Adipocyte (in vitro differentiated cells): Measurements from ENCODE around the gene LRTM1.

Source experiments
- DNase-seq: peaks from one replicate; pipeline ENCODE4 v3.0.0-alpha.2; 2015; ENCODE audit warnings: low read depth
- H3K27me3 ChIP-seq: replicated peaks from 2 replicates; pipeline ENCODE4 v1.7.0; 2013; ENCODE audit warnings: mild to moderate bottlenecking, low read length, moderate library complexity; ENCODE audit not compliant: control insufficient read depth, insufficient read depth
- H3K36me3 ChIP-seq: 2 replicates; pipeline ENCODE4 v1.7.0; 2013; ENCODE audit warnings: low read length, mild to moderate bottlenecking, moderate library complexity; ENCODE audit not compliant: control insufficient read depth, insufficient read depth, severe bottlenecking
- H3K4me1 ChIP-seq: 2 replicates; pipeline ENCODE4 v1.7.0; 2013; ENCODE audit warnings: mild to moderate bottlenecking, low read length, moderate library complexity; ENCODE audit not compliant: control insufficient read depth, insufficient read depth
- H3K4me3 ChIP-seq: 2 replicates; pipeline ENCODE4 v1.7.0; 2013; ENCODE audit warnings: mild to moderate bottlenecking, low read length, moderate library complexity
- H3K9ac ChIP-seq: 2 replicates; pipeline ENCODE4 v1.7.0; 2013; ENCODE audit warnings: mild to moderate bottlenecking, low read length, moderate library complexity
- H3K9me3 ChIP-seq: 2 replicates; pipeline ENCODE4 v1.7.0; 2013; ENCODE audit warnings: mild to moderate bottlenecking, low read length, moderate library complexity; ENCODE audit not compliant: control insufficient read depth

LRTM1 gene

DNA sequence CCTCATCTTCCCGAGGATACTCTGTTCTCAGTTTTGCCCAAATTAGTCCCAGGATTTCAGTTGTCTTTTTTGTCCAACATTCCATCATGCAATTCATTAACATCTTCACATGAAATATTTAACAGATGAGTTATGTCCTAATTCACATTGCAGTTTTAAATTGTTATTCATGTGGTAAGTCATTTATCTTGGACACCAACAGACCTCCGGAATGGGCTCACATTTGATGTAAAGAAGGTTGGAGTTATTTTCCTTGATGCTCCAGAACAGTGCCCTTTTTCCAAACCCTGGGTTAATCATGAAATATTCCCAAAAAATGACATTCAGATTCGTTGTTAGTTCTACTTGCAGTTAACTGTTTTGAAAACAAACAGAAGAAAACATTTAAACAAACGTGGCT lies 32.8 kb upstream of the LRTM1 start:
- no peaks in the 10 kb centered on the region for H3K27me3 ChIP-seq
- no peak overlapping the region for H3K9ac ChIP-seq
- H3K36me3 ChIP-seq, result no peaks in the 10 kb centered on the region
- H3K4me3 ChIP-seq, result no peak overlapping the region
- H3K4me1 ChIP-seq, result no peaks in the 10 kb centered on the region
- H3K9me3 ChIP-seq, result no peaks in the 10 kb centered on the region
- DNase-seq, result no peak

DNA sequence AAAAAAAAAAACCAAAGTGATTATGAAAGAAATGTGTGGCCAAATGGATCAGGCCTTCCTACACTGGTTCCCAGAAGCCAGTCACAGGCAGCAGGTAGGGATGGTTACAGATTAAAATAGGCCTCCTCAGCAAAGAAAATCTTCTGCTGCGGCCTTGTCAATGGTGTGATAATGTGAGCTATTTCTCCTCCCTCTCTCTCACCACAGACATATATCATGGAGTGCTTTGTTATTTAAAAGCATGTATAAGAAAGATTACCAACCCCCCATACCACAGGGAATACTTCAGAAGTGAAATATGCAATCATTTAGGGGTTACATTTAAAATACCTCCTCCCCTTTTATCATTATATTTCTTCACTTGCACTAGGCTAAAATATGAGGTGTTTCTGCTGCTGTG lies 32.2 kb upstream of the LRTM1 start:
- Histone ChIP-seq H3K4me3 (no peak overlapping the region), H3K27me3 (no peaks in the 10 kb centered on the region), H3K9me3 (no peaks in the 10 kb centered on the region), H3K4me1 (no peaks in the 10 kb centered on the region), H3K9ac (no peak overlapping the region), H3K36me3 (no peaks in the 10 kb centered on the region)
- DNase-seq, result no peak

DNA sequence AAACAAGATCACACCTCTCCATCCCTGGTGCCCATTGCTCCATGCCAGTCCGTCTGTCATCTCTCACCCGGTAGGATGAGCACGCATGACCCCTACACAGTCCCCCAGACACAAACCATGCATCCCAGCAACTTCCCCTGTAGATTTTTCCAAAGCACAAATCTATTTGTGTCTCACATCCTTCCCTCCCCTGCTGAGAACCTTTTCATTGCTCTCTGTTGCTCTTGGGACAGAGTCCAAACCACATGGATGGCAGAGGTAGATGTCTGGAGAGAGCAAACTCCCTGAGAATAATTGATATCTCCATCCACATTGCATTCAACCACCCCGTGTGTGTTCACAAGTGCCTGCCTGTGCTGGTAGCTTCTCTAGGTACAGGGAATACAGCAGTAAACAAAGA lies 29.9 kb upstream of the LRTM1 start:
- no peak overlapping the region for H3K4me3 ChIP-seq
- no peaks in the 10 kb centered on the region for H3K9me3 ChIP-seq
- no peaks in the 10 kb centered on the region for H3K27me3 ChIP-seq
- no peak overlapping the region for H3K9ac ChIP-seq
- H3K4me1 ChIP-seq, result peaks cover 10% of the 10 kb centered on the region
- DNase-seq, result no peak
- no peaks in the 10 kb centered on the region for H3K36me3 ChIP-seq

DNA sequence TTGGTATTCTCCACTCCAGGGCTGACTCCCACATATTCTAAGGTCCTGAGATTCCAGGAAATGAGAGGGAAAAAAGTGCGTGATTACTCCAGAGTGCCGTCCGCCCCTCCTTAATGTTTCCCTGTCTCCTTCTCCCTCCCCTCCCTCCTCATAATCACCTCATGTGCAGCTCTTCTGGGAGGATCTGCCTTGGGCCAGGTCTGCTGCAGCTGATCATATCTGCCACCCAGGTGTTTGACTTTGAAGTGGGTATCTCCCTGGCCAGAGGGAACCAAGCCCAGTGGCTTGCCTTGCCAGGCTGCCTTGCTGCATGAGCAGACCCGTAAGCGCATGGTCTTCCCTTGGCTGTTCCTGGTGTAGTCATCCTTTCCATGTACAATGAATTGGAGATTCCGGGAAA lies 28.1 kb upstream of the LRTM1 start:
- Histone ChIP-seq H3K36me3 (no peaks in the 10 kb centered on the region), H3K9ac (no peak overlapping the region), H3K27me3 (no peaks in the 10 kb centered on the region), H3K4me3 (no peak overlapping the region), H3K9me3 (no peaks in the 10 kb centered on the region), H3K4me1 (peaks cover 14% of the 10 kb centered on the region)
- no peak for DNase-seq

DNA sequence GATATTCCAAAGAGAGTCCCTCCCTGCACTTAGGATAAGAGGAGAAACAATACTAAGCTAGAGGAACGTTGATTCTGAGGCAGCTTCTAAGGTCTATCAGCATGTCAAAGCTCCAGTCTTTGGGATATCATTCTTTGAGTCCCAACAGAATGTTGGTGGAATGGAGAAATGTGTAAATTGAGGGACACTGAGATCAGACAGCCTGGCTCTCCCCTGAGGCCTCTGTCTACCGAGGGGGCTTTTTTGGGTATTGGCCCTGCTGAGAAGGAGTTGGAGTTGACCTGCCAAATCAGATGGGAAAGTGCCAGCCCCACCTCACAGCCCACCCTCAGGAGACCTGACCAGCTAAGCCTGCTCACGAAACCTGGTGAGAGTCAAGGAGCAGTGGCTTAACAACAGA lies 27.6 kb upstream of the LRTM1 start:
- Histone ChIP-seq H3K27me3 (no peaks in the 10 kb centered on the region), H3K9me3 (no peaks in the 10 kb centered on the region), H3K4me3 (no peak overlapping the region), H3K4me1 (peaks cover 14% of the 10 kb centered on the region), H3K36me3 (no peaks in the 10 kb centered on the region), H3K9ac (no peak overlapping the region)
- DNase-seq, result no peak

DNA sequence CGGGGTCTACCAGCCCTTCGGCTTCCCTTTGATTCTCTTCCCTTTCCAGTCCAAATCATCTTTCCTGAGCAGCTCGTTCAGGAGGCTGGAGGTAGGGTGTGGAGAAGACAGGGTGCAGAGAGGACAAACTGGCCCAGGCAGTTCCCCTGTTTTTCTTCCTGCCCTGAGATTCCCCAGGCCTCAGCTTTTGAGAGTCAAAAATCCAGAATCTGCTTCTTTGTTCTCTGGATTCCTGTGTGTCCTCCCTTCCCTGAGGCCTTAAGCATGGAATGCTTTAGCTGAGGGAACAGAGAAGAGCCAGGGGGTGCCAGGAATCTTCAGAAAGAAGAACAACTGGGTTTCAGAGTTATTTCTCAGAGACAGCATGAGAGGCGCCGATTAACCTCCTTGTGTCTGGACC lies 26.7 kb upstream of the LRTM1 start:
- no peak overlapping the region for H3K4me3 ChIP-seq
- H3K27me3 ChIP-seq, result no peaks in the 10 kb centered on the region

DNA sequence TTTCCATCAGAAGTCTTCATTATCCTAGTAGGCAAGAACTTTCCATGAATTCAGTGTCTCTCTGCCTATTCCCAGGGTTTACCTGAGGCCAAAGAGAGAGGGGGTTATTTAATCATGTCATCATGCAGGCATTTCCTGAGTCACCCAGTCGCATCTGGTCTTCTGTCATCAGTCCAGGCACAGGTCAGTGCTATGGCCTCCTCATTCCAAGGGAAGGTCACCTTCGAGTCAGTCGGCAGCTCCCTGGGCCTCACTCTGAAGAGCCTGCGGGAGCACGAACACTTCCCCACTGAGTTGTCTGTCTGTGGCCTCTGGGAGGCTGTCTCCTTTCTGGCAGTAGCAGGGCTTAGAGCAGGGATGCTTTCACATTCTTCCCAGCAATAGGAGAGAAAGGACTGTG lies 26.2 kb upstream of the LRTM1 start:
- H3K4me3 ChIP-seq, result no peak overlapping the region
- H3K27me3 ChIP-seq, result no peaks in the 10 kb centered on the region
- no peaks in the 10 kb centered on the region for H3K9me3 ChIP-seq
- H3K36me3 ChIP-seq, result no peaks in the 10 kb centered on the region
- H3K9ac ChIP-seq, result no peak overlapping the region
- DNase-seq, result peak; percentile 66
- H3K4me1 ChIP-seq, result peaks cover 14% of the 10 kb centered on the region

More for the DNA sequence above, 26.7 kb upstream of the LRTM1 start:
- H3K9me3 ChIP-seq, result no peaks in the 10 kb centered on the region
- DNase-seq, result peak; percentile 57
- peaks cover 14% of the 10 kb centered on the region for H3K4me1 ChIP-seq
- H3K36me3 ChIP-seq, result no peaks in the 10 kb centered on the region
- H3K9ac ChIP-seq, result no peak overlapping the region

DNA sequence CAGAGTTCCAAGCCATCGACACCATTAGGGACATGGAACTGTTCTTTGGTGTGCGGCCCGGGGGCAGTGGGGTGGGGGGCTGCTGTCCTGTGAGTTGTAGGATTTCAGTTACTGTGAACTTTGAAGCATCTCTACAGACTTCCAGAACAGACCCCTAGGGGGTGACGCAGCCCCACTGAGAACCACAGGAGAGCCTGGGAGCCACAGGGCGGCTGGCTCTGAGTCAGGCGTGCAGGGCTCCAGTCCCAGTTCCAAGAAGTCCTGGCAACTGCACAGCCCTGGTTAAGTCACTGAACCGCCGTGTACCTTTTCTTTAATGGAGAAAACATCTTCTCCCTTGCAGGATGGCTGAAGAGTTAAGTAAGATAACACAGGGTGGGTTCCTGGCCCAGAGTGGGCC lies 23.5 kb upstream of the LRTM1 start:
- no peaks in the 10 kb centered on the region for H3K27me3 ChIP-seq

DNA sequence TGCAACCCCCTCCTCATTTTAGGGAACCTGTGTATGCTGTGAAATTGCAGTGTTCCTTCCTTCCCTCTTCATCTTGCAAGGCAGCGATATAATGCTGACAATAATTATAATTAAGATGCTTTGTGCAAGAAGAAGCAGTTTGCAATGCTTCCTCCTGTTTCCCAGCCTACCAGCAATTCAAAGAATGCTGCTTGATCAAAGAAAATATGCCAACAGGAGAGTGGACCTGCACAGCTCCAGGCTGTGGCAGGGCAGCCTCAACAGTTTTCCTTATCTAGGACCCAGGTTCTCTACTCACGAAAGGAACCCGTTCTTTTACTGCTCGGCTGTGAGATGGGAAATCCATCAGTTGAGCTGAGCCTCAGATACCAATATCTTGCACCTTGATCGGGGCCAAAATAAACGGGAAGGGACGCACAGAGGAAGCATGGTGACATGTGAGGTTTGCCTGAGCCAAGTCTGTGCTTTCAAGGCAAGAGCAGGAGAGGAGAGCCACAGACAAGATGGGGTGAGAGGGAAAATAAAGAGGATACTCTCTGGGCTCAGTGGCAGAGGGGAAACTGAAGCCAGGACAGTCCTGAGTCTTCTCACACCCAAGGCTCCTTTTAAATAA lies 22.6 kb upstream of the LRTM1 start:
- Histone ChIP-seq H3K9ac (no peak overlapping the region), H3K36me3 (no peaks in the 10 kb centered on the region), H3K27me3 (no peaks in the 10 kb centered on the region), H3K4me3 (no peak overlapping the region), H3K9me3 (no peaks in the 10 kb centered on the region), H3K4me1 (peaks cover 14% of the 10 kb centered on the region)
- no peak for DNase-seq

More for the DNA sequence above, 23.5 kb upstream of the LRTM1 start:
- Histone ChIP-seq H3K9ac (no peak overlapping the region), H3K4me3 (no peak overlapping the region), H3K4me1 (peaks cover 14% of the 10 kb centered on the region), H3K36me3 (no peaks in the 10 kb centered on the region), H3K9me3 (no peaks in the 10 kb centered on the region)
- peak; percentile 94 for DNase-seq

DNA sequence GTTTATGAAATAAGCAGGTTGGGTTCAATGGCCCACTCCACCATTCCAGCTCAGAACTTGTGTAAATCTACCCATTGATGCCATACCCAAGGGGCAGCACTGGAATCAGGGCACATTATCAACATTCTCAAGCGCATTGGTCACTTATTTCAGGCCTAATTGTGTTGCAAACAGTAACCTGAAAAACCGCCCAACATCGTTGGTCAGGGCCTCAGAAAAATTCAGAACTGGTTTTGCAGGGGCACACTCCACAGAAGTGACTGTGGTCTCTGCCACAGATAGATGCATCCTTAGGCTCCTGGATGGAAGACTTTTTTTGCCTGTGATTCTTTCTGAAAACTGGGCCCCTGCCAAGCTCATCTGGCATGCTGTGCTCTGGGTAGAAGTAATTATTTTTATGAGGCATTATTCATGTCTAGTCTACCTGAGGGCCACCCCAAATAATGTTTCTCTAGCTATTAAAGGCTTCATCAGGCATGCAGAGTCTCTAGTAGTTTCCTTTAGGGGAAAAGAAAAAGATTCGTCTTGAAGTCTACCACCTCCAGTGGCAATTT lies 21.7 kb upstream of the LRTM1 start:
- H3K4me1 ChIP-seq, result peaks cover 12% of the 10 kb centered on the region
- H3K9me3 ChIP-seq, result no peaks in the 10 kb centered on the region
- no peak for DNase-seq
- no peaks in the 10 kb centered on the region for H3K27me3 ChIP-seq
- no peaks in the 10 kb centered on the region for H3K36me3 ChIP-seq
- no peak overlapping the region for H3K9ac ChIP-seq
- no peak overlapping the region for H3K4me3 ChIP-seq

DNA sequence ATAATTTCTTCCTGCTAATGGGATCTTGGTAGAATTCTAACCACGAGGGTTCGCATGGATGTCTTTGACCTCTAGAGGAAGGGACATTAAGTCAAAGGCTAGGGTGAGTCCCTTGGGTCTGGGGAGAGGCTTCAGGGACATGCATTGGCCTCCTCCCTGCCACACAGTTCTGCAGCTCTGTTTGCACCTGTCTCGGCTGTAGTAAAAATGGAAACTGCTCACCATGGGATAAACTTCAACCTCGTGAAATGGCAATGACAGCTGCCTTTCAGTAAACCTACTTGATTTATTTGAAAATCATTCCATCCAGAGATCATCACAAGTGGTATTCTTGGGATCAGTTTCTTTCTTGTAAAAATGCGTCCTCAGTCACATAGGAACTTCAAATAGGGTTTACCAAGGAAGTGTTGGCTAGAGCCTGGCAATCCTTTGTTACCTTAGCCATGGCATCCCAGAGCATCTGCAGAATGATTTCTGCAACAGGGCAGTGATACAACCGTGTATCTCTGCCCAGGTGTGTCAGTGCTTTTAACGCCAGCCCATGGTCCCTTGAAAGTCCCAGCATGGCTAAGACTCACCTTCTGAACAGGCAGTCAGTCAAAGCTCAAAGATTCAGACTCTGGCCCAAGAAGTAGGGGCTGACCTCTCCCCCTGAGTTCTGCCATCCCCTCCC lies 14.0 kb upstream of the LRTM1 start:
- H3K9ac ChIP-seq, result no peak overlapping the region
- no peaks in the 10 kb centered on the region for H3K27me3 ChIP-seq
- no peaks in the 10 kb centered on the region for H3K36me3 ChIP-seq
- no peak overlapping the region for H3K4me3 ChIP-seq
- no peaks in the 10 kb centered on the region for H3K9me3 ChIP-seq
- no peak for DNase-seq
- H3K4me1 ChIP-seq, result peaks cover 5% of the 10 kb centered on the region
